Mesothelial cell of epicardium (in vitro differentiated cells): Measurements from ENCODE around the gene CDKN2AIP. TPM values are rescaled to one million over a fixed set of nuclear protein-coding genes. Genes with fewer than 3 reads are reported as not detected.

Source experiments
- DNase-seq, 2 experiments: peaks; one replicate each; pipeline ENCODE4 v3.0.0; 2021; ENCODE audit warnings: low spot score in 2 of 2; ENCODE audit not compliant: unreplicated experiment in 2 of 2
- H3K27ac Mint-ChIP-seq: 2 replicates; pipeline ENCODE4 v1.8.0; 2021; ENCODE audit warnings: mixed read lengths
- H3K27me3 Mint-ChIP-seq: 2 replicates; pipeline ENCODE4 v1.8.0; 2021; ENCODE audit warnings: low read depth, mixed read lengths
- H3K36me3 Mint-ChIP-seq: 2 replicates; pipeline ENCODE4 v1.8.0; 2021; ENCODE audit warnings: mixed read lengths
- H3K4me1 Mint-ChIP-seq: 2 replicates; pipeline ENCODE4 v1.8.0; 2021; ENCODE audit warnings: mixed read lengths
- H3K4me3 Mint-ChIP-seq: 2 replicates; pipeline ENCODE4 v1.8.0; 2021; ENCODE audit warnings: mild to moderate bottlenecking, moderate library complexity, mixed read lengths
- H3K9me3 Mint-ChIP-seq: 2 replicates; pipeline ENCODE4 v1.8.0; 2021; ENCODE audit warnings: mixed read lengths
- total RNA-seq: library from RNA; stranded (reverse); gene quantifications from 3 replicates; pipeline ENCODE4 v1.2.1, GENCODE V29; 2021
- TF ChIP-seq, protein P1 (sequence below): fragments of 200-600 bp; sonication (generic); IDR thresholded peaks from one replicate; pipeline ENCODE4 v1.5.0; 2021; ENCODE audit warnings: antibody characterized with exemption; ENCODE audit not compliant: unreplicated experiment

CDKN2AIP gene
- 41.8 to 42.8 TPM (median 42.3 TPM) in 3 replicates for total RNA-seq

GRCh38 chr4:183444214-183445096 lies at the start of gene CDKN2AIP:
Gene CDKN2AIP, plus strand, starts transcription at chr4:183444636. Its CDS starts 162 bp downstream, at chr4:183444798.
- Mint-ChIP-seq H3K4me3 (peak within 1 kb of the TSS; percentile 97), H3K9me3 (no peaks in the 10 kb centered on the region), H3K27me3 (no peaks in the 10 kb centered on the region), H3K27ac (peak within 1 kb of the TSS; percentile 98), H3K36me3 (peaks cover 20% of the 10 kb centered on the region), H3K4me1 (peaks cover 63% of the 10 kb centered on the region)
- peak; percentile 78 to 95 for DNase-seq
- TF ChIP-seq, protein P1, sequence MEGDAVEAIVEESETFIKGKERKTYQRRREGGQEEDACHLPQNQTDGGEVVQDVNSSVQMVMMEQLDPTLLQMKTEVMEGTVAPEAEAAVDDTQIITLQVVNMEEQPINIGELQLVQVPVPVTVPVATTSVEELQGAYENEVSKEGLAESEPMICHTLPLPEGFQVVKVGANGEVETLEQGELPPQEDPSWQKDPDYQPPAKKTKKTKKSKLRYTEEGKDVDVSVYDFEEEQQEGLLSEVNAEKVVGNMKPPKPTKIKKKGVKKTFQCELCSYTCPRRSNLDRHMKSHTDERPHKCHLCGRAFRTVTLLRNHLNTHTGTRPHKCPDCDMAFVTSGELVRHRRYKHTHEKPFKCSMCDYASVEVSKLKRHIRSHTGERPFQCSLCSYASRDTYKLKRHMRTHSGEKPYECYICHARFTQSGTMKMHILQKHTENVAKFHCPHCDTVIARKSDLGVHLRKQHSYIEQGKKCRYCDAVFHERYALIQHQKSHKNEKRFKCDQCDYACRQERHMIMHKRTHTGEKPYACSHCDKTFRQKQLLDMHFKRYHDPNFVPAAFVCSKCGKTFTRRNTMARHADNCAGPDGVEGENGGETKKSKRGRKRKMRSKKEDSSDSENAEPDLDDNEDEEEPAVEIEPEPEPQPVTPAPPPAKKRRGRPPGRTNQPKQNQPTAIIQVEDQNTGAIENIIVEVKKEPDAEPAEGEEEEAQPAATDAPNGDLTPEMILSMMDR: peak; percentile 12

GRCh38 chr4:183395395-183395794 lies 49.0 kb upstream of the CDKN2AIP start:
- Mint-ChIP-seq H3K36me3 (no peaks in the 10 kb centered on the region), H3K9me3 (no peaks in the 10 kb centered on the region), H3K4me1 (peaks cover 32% of the 10 kb centered on the region), H3K27ac (no peak overlapping the region), H3K27me3 (no peaks in the 10 kb centered on the region), H3K4me3 (no peak overlapping the region)
- DNase-seq: no peak
- TF ChIP-seq, protein P1: no peak

DNA sequence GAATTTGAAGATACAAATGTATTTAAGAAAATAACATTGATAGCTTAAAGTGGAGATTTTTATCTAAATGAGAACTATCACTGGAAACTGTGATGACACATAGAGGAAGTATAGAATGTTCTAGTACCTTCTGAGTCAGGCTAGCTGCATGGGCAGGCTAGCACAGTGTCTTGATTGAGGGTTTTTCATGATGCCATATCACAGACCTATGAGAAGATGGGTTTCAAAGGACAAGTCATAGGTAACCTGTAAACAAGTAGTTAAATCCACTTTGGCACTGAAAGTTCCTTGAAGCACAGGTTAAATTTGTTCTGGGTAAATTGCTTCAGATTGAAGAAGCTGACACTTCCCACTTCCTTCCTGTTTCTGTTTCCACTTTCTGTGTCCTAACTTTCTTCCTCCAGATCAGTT lies 48.2 kb upstream of the CDKN2AIP start:
- H3K27ac Mint-ChIP-seq: no peak overlapping the region
- no peaks in the 10 kb centered on the region for H3K9me3 Mint-ChIP-seq
- TF ChIP-seq, protein P1: no peak
- H3K36me3 Mint-ChIP-seq: no peaks in the 10 kb centered on the region
- no peak overlapping the region for H3K4me3 Mint-ChIP-seq
- H3K4me1 Mint-ChIP-seq: peaks cover 29% of the 10 kb centered on the region
- no peaks in the 10 kb centered on the region for H3K27me3 Mint-ChIP-seq
- no peak for DNase-seq

DNA sequence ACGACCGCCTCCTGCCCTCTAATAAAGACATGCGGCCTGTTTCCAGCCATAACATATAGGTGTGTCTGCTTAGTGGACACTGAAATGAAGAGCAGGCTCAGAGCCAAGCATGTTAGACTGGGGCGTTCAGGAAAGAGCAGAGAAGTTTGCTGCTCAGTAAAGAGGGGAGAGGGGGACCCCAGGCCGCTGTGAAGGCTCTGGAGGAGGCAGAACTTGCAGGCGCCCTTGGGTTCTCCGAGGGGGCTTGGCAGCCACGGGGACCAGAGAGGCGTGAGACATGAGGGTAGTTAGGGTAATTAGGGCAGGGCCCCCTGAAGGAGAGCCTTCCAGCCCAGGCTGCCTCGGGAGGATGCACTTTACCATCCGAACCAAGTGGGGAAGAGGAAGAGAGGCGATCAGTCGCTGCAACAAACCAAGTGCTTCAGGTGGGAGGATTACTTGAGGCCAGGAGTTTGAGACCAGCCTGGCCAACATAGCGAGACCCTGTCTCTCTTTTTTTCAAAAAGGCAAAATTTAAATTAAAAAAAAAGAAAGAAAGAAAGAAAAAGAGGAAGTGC lies 46.6 kb upstream of the CDKN2AIP start:
- Mint-ChIP-seq H3K9me3 (no peaks in the 10 kb centered on the region), H3K4me1 (peaks cover 25% of the 10 kb centered on the region), H3K4me3 (peak overlapping the region; percentile 82)

DNA sequence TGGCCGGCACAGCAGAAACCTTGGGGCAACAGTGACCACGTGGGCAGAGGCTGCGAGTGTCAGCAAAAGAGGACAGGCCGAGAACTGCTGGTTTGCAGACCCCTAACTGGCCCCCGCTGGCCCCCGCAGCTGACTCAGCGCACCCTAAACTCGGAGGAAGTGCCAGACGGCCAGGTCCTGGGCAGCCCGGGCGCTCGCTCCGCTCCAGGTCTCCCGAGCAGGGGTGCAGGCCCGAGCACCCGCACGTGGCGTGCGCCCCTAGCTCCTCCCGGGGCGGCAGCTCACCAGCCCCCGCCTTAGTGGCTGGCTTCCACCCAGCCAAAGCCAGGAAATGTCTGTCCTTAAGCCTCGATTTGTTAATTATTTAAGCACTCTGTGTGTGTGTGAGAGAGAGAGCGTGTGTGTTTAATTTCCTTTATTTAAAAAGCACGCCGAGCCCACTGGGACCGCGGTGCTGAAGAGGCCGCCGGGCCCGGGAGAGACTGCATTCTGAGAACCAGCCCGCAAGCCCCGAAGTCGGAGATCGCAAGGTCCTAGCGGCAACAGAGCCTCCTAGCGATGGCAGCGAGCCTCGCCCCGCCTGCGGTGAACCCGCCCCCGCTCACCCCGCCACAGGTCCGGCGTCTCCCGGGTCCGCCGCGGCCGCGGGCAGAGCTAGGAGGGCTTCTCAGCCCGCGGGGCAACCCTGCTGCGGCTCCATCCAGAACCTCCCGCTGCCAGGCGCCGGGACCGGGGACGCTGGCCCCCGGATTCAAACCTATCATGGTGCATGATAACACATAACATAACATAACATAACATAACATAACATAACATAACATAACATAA lies 45.9 kb upstream of the CDKN2AIP start:
- Mint-ChIP-seq H3K9me3 (no peaks in the 10 kb centered on the region), H3K4me1 (peaks cover 25% of the 10 kb centered on the region), H3K4me3 (peak overlapping the region; percentile 82), H3K27me3 (no peaks in the 10 kb centered on the region), H3K36me3 (no peaks in the 10 kb centered on the region), H3K27ac (peak overlapping the region; percentile 89)
- TF ChIP-seq, protein P1: no peak
- DNase-seq: peak; percentile 40 to 67

More for the DNA sequence above, 46.6 kb upstream of the CDKN2AIP start:
- Mint-ChIP-seq H3K27ac (peak overlapping the region; percentile 18), H3K36me3 (no peaks in the 10 kb centered on the region), H3K27me3 (no peaks in the 10 kb centered on the region)
- DNase-seq: no peak
- TF ChIP-seq, protein P1: no peak
